Mesothelial cell of epicardium (in vitro differentiated cells): Measurements from ENCODE around the gene R3HDM1. TPM values are rescaled to one million over a fixed set of nuclear protein-coding genes. Genes with fewer than 3 reads are reported as not detected.
"Not testable (repeated sequence)": the region's sequence is repeated elsewhere in the genome, so short reads cannot be mapped to it uniquely, and the experiment has no call there.

Experiments
- DNase-seq, 2 experiments: peaks; one replicate each; pipeline ENCODE4 v3.0.0; 2021; ENCODE audit warnings: low spot score in 2 of 2; ENCODE audit not compliant: unreplicated experiment in 2 of 2
- H3K27ac Mint-ChIP-seq: 2 replicates; pipeline ENCODE4 v1.8.0; 2021; ENCODE audit warnings: mixed read lengths
- H3K27me3 Mint-ChIP-seq: 2 replicates; pipeline ENCODE4 v1.8.0; 2021; ENCODE audit warnings: low read depth, mixed read lengths
- H3K36me3 Mint-ChIP-seq: 2 replicates; pipeline ENCODE4 v1.8.0; 2021; ENCODE audit warnings: mixed read lengths
- H3K4me1 Mint-ChIP-seq: 2 replicates; pipeline ENCODE4 v1.8.0; 2021; ENCODE audit warnings: mixed read lengths
- H3K4me3 Mint-ChIP-seq: 2 replicates; pipeline ENCODE4 v1.8.0; 2021; ENCODE audit warnings: mild to moderate bottlenecking, moderate library complexity, mixed read lengths
- H3K9me3 Mint-ChIP-seq: 2 replicates; pipeline ENCODE4 v1.8.0; 2021; ENCODE audit warnings: mixed read lengths
- total RNA-seq: library from RNA; stranded (reverse); gene quantifications from 3 replicates; pipeline ENCODE4 v1.2.1, GENCODE V29; 2021
- TF ChIP-seq, protein P1 (sequence below): fragments of 200-600 bp; sonication (generic); IDR thresholded peaks from one replicate; pipeline ENCODE4 v1.5.0; 2021; ENCODE audit warnings: antibody characterized with exemption; ENCODE audit not compliant: unreplicated experiment

Gene R3HDM1
- 40.1 to 48.1 TPM (median 41.7 TPM) in 3 replicates for total RNA-seq

DNA sequence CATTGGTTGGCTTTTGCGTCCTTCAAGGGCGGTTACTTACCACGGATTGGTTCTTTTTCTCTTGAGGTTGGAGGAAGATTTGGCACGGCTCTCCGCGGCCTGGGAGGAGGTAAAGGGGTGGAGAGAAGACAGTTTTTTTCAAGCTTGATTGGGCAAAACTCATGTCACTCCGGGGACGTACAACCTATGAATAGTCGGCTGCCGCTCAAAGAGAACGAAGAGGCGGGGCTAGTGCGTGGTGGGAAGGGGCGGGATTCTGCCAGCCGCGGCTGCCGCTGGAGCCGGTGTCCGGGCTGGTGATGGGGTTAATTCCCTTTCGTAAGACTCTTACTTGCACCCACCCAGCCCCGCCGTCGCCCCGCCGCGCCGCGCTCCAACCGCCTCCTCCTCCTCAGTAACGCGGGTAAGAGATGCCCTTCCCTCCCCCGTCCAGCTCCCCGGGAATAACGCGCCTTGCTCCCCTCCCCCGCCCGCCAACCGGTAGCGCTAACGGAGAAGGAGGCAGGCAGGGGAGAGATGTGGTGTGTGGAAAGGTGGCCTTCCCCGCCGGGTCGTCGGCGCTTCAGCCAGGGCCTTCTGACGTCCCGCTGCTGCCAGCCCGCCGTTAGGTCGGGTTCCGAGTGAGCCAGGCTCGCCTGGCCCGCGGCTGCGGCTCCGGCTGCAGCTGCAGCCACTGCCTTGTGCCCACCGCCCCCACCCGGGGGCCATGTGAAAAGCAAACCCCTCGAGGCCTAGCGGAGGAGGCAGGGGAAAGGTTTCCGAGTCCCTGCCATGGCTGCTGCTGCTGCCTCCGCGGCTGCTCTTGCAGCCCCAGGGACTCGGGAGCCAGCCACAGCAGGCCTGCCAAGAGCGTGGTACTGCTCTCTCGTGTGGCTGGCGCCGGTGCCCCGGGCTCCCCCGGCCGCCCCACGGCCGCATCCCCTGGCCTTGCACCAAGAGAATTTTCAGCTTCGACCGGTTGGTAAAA is at the start of gene R3HDM1:
Gene R3HDM1 (plus strand): TSS at position 254 of the 967 bp plus-strand sequence. CDS start 73,362 bp downstream, outside the sequence.
- no peaks in the 10 kb centered on the region for H3K9me3 Mint-ChIP-seq
- no peak within 1 kb of the TSS for H3K27ac Mint-ChIP-seq
- H3K36me3 Mint-ChIP-seq, result peaks cover 2% of the 10 kb centered on the region
- TF ChIP-seq, protein P1, sequence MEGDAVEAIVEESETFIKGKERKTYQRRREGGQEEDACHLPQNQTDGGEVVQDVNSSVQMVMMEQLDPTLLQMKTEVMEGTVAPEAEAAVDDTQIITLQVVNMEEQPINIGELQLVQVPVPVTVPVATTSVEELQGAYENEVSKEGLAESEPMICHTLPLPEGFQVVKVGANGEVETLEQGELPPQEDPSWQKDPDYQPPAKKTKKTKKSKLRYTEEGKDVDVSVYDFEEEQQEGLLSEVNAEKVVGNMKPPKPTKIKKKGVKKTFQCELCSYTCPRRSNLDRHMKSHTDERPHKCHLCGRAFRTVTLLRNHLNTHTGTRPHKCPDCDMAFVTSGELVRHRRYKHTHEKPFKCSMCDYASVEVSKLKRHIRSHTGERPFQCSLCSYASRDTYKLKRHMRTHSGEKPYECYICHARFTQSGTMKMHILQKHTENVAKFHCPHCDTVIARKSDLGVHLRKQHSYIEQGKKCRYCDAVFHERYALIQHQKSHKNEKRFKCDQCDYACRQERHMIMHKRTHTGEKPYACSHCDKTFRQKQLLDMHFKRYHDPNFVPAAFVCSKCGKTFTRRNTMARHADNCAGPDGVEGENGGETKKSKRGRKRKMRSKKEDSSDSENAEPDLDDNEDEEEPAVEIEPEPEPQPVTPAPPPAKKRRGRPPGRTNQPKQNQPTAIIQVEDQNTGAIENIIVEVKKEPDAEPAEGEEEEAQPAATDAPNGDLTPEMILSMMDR, result no peak
- H3K4me3 Mint-ChIP-seq, result no peak within 1 kb of the TSS
- peak; percentile 92 to 94 for DNase-seq
- peaks cover 20% of the 10 kb centered on the region for H3K4me1 Mint-ChIP-seq
- no peaks in the 10 kb centered on the region for H3K27me3 Mint-ChIP-seq

DNA sequence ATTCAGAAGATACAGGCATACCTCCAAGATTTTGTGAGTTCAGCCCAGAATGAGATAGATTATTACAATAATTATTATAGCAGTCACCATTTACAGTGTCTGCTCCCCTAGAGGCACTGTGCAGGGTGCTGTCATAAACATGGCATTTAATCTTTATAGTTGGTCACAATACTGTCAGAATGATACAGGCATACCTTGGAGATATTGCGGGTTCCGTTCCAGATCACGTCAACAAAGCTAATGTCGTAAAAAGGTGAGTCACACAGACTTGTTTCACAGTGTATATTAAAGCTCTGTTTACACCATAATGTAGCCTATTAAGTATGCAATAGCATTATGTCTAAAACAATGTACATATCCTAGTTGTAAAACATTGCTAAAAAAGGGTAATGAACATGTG is 45.8 kb upstream of the R3HDM1 start:
- peaks cover 51% of the 10 kb centered on the region for H3K9me3 Mint-ChIP-seq
- no peaks in the 10 kb centered on the region for H3K4me1 Mint-ChIP-seq
- TF ChIP-seq, protein P1, result no peak
- no peak overlapping the region for H3K4me3 Mint-ChIP-seq
- H3K27me3 Mint-ChIP-seq, result no peaks in the 10 kb centered on the region
- H3K27ac Mint-ChIP-seq, result no peak overlapping the region
- peaks cover 54% of the 10 kb centered on the region for H3K36me3 Mint-ChIP-seq
- no peak for DNase-seq

GRCh38 chr2:135490376-135490775 is 40.9 kb upstream of the R3HDM1 start:
- Mint-ChIP-seq H3K4me3 (no peak overlapping the region), H3K4me1 (no peaks in the 10 kb centered on the region), H3K27me3 (no peaks in the 10 kb centered on the region), H3K9me3 (peaks cover 53% of the 10 kb centered on the region), H3K27ac (no peak overlapping the region), H3K36me3 (peaks cover 56% of the 10 kb centered on the region)
- TF ChIP-seq, protein P1, result no peak
- DNase-seq, result no peak

DNA sequence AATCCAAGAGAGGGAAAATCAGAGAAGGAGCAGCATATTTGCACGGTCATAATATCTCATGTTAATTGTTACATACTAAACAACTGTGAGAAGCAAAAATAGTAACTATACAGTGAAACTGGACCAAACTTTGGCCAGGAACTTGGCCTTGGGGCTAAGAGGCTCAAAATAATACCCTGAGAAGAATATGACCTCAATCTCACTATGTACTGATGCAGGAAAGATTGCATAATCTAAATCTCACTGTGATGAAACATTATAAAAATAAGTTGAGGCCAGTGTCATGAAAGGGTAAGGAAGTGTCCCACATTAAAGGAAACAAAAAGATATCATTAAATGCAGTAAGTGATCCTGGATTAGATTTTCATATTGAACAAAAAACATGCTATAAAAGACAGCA is 36.8 kb upstream of the R3HDM1 start:
- Mint-ChIP-seq H3K27ac (no peak overlapping the region), H3K4me1 (no peaks in the 10 kb centered on the region), H3K4me3 (no peak overlapping the region), H3K36me3 (peaks cover 50% of the 10 kb centered on the region), H3K9me3 (peaks cover 45% of the 10 kb centered on the region), H3K27me3 (no peaks in the 10 kb centered on the region)
- no peak for DNase-seq
- TF ChIP-seq, protein P1, result no peak

GRCh38 chr2:135494917-135495316 is 36.4 kb upstream of the R3HDM1 start:
- H3K4me1 Mint-ChIP-seq, result no peaks in the 10 kb centered on the region
- H3K4me3 Mint-ChIP-seq, result no peak overlapping the region
- TF ChIP-seq, protein P1, result no peak
- H3K9me3 Mint-ChIP-seq, result peaks cover 45% of the 10 kb centered on the region
- H3K27ac Mint-ChIP-seq, result no peak overlapping the region
- H3K27me3 Mint-ChIP-seq, result no peaks in the 10 kb centered on the region
- peaks cover 50% of the 10 kb centered on the region for H3K36me3 Mint-ChIP-seq
- no peak for DNase-seq

DNA sequence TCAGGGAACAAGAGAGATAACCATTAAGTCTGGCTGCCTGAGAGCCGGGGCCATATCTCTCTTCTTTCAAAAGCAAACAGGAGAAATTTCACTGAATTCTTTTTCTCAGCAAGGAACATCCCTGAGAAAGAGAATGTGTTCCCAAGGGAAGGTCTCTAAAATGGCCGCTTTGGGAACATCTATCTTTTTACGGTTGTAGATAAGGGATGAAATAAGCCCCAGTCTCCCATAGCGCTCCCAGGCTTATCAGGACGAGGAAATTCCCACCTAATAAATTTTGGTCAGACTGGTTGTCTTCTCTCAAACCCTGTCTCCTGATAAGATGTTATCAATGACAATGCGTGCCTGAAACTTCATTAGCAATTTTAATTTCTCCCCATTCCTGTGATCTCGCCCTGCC is 32.7 kb upstream of the R3HDM1 start:
- not testable (repeated sequence) for H3K4me1 Mint-ChIP-seq, DNase-seq, H3K4me3 Mint-ChIP-seq, H3K27me3 Mint-ChIP-seq, H3K27ac Mint-ChIP-seq
- Mint-ChIP-seq H3K9me3 (peaks cover 50% of the 10 kb centered on the region), H3K36me3 (peaks cover 62% of the 10 kb centered on the region)
